NCI-H526 (cell line): Measurements from ENCODE around the gene TFAP2D.

Source experiments
- DNase-seq, 2 experiments: peaks; one replicate each; lab custom pipeline; 2025; lab: John Stamatoyannopoulos, UW

TFAP2D gene

GRCh38 chr6:50720623-50721022 is 7.3 kb downstream of the TFAP2D start:
- no peak for DNase-seq

DNA sequence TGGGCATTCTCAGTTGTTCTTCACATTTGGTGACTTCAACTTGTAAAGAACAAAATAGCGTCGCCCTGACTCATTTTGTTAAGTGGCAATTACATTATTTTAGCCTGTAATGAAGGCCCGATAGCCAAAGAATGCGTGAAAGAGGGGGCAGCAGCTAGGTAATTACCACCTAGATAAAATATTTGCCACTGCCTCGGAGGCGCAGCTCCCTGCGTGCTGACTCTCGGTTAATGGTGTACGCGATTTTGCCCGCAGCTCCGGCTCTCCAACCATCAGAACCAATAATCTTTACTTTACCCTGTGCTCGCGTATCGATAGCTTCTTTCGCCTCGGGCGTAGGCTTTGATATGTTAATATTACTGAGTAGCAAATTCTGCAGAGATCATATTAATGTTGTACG is 8.7 kb downstream of the TFAP2D start:
- DNase-seq, result no peak

DNA sequence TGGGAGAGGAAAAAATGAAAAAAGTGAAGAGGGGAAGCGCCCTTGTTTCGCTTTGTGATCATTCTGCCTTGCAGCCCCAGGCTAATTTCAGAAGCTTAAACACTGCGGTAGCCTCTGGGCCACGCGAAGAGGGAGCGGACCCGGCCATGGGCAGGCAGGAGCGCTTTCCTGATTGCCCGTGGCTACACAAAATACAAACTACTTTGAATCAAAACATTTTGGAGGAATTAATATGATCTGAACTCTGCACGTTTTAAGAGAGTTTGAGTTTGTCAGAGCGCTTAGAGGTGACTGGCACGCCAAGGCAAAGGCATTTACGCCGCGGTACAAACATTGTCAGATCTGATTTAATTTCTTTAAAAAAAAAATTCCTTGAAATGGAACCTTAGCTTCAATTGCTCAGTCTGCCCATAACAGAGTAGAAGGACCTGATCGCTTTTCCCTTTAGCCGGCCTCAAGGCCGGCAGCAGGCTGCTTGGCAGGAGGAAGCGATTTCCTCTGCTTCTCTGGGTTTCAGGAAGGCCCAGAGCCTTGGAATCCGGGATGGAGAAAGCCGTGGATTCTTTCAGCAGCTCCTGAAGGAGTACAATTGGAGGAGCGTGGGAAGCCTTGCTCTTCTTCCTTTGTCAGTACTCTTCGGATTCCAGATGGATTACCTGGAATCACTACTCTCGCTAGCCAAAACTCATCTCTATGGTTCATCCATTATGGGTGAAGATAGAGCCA is 9.7 kb downstream of the TFAP2D start:
- no peak for DNase-seq

- peak in 1 of 2 experiments; percentile 50 for DNase-seq
These were observed 11.2 kb downstream of the TFAP2D start for GRCh38 chr6:50724381-50725124.

DNA sequence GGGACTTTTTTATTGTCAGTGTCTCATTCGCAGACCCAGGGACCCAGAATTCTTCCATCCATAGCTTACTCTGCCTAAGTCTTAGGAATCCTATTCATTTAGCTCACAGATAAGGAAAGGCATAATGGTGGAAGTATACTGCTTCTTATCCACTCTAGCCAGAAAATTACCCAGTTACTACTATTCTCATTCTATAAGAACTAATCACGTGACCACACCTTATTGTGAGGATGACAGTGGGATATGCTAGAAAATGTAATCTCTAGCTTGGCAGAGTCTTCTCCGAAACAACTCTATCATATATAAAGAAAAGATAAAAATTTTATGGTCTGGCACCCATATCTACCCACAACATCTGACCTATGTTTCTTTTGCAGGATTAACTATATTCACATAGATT is 21.2 kb downstream of the TFAP2D start:
- DNase-seq, result no peak

DNA sequence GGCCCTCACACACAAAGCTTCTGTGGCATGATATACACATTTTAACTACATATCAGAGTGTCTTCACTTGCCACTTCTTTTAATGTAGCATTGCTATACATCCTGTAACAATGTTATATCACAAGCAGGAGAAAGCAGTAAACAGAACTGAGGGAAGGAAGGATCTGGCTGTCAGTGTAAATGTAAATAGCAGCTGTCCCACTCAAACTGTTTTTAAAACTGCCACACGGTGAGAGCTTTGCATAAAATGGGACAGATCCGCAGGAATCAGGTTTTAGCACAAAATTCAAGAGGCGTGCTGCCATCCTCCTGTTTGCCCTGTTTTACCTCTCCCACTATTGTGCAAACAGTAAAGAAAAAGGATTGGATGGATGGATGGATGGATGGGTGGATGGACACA is 28.8 kb downstream of the TFAP2D start:
- DNase-seq, result no peak

DNA sequence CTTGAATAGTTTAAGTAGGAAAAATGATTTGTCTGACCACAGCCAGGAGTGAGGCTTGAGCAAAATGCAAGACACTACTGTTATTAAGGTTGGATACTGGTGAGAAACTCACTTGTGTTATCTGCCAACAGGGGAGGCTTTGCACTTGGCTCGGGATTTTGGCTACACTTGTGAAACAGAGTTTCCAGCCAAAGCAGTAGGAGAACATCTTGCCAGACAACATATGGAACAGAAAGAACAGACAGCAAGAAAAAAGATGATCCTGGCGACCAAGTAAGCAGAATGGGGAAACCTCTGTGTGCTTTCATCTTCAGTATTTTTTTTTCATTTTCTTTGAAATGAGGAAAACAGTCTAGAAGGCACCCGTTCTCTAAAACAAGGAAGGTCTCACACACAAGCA is 31.6 kb downstream of the TFAP2D start:
- no peak for DNase-seq

DNA sequence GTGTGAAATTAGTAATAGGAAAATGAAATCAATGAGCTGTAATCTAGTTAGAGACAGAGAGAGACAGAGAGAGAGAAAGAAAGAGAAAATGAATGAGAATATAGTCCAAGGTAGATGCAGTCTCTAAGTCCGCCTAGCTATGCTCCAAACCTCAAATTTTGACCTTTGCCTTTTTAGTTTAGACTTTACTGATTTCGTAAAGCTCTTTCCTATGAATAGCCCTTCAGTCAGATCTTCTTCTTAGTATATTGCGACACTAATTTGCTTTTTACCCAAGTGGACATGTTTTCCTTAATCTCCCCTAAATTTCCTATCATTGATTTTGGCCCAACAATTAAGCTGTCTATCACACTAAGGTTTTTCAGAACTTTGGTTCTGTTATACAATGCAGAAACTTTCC is 49.5 kb downstream of the TFAP2D start:
- no peak for DNase-seq

DNA sequence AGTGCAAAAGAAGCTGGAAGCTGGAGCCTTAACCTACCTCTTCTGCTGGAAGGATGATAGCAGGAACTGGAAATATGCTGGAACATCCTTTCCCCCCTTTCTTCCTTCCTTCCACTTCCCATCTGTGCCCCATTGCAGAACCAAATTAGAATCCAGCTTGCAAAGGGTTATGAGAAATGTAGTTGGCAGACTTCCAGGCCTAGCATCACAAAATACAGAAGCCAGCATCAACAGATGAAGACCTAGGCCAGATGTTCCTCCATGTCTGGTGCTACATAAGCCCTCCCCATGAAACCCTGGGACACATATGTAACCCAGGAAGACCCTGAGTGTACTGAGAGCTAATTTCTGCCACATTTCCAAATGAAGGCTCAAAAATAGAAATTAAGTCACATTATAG is 65.4 kb downstream of the TFAP2D start:
- DNase-seq, result no peak

DNA sequence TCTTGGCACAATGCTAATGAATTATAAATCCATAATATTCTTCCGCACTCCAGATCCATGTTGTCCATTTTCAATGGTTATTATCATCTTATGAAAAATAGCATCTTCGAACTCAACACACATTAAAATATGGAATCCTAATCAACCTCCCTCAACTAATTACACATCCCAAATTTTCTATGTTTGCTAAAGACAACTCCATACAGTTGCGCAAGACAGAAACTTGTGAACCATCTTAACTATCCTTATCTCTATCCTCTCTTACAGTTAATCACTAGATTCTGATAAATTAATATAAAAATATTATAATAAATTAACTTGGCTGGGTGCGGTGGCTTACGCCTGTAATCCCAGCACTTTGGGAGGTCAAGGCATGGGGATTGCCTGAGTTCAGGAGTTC is 67.1 kb downstream of the TFAP2D start:
- no peak for DNase-seq

- no peak for DNase-seq
These were observed 72.6 kb downstream of the TFAP2D start for GRCh38 chr6:50785921-50786320.

GRCh38 chr6:50791900-50792508 is 78.7 kb downstream of the TFAP2D start:
- peak; percentile 32 to 79 for DNase-seq

GRCh38 chr6:50792771-50793170 is 79.4 kb downstream of the TFAP2D start:
- no peak for DNase-seq

DNA sequence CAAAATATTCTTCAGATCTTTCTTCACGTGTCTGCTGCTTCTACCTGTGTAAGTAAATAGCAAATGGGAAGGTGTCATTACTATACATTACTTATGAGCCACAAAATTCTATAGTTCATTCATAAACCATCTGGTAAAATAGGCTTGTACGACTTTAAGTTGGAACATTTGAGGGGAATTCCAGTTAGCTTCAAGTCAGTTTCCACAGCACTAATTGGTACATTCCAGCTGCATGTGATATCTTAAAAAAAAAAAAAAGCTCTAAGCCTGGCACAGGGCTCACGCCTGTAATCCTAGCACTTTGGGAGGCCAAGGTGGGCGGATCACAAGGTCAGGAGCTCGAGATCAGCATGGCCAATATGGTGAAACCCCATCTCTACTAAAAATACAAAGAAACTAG is 82.2 kb downstream of the TFAP2D start:
- DNase-seq, result no peak

DNA sequence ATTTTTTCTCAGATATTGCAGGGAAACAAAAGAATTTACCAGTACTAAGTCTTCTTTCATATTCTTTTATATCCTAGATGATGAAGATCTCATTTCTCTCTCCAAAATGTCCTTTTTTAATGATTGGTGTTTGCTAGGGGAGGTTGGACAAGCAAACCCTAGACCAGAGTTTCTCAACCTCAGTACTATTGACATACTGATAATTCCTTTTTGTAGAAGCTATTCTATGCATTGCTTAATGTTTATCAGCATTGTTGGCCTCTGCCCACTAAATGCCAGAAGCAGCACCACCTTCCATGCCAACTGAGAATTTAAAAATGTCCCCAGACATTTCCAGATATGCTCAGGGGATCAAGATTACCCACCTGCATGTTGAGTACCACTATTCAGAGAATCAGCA is 91.0 kb downstream of the TFAP2D start:
- DNase-seq, result no peak

- DNase-seq, result no peak
These were observed 93.7 kb downstream of the TFAP2D start for GRCh38 chr6:50807035-50807434.

DNA sequence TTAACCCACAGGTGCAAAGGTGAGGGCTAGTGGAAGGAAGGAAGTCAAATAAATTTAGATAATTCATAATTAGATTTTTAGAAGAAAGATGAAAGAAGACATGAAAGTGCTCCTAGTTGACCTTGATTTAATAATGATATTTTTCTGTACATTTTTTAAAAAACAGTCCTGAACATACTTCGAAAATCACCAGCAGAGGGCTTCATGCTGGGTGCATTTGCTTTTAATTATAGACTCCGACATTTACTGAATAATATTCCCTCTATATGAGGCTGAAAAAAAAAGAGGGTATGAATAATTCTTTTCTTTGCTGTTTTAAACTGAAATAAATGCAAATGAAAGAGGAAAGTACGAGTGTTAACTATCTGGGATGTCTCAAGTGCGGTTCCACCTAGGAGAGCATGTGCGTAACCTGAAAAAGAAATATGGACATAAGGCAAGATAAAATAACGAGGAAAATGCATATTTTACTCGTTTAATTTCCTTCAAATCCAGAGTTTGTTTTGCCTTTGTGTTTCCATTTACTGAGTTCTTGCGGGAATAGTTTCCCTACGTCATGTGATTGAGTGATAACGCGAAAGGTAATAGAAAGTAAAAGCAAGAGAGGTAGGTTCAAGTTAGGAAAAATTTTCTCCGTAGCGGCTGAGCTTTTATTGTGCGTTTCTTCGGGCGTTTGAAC is 102.2 kb downstream of the TFAP2D start:
- peak; percentile 42 to 51 for DNase-seq

- peak; percentile 70 to 92 for DNase-seq
These were observed 102.9 kb downstream of the TFAP2D start for GRCh38 chr6:50816115-50816675.

- DNase-seq, result no peak
These were observed 103.8 kb downstream of the TFAP2D start for GRCh38 chr6:50816947-50817645.

DNA sequence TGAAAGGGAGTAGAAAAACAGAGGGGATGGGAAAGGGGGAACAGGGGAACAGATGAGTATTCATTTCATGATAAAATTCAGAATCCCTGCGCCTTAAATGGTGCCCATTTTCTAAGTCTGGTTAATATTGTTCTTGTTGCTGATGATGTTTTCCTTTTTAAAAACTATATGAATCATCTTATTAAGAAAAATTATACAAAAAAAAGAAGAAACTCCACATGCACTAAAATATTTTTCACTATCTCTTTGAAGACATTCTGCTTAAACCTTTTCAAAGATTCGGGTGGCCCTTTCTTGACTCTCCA is 104.3 kb downstream of the TFAP2D start:
- DNase-seq, result no peak

GRCh38 chr6:50818020-50818419 is 104.7 kb downstream of the TFAP2D start:
- DNase-seq, result no peak

- no peak for DNase-seq
These were observed 105.3 kb downstream of the TFAP2D start, which contains the start of gene TFAP2B for GRCh38 chr6:50818673-50819072. Gene TFAP2B (plus strand): TSS chr6:50818871. CDS start chr6:50818892, 21 bp downstream.
